ENCODE data around the gene LSM10.

The LSM10 gene

GRCh38 chr1:36349839-36350238 lies 47.9 kb downstream of the LSM10 start:
- no peak for DNase-seq

GRCh38 chr1:36349241-36349671 lies 48.5 kb downstream of the LSM10 start:
- DNase-seq = no peak

GRCh38 chr1:36346741-36347370 lies 50.9 kb downstream of the LSM10 start:
- no peak for DNase-seq

GRCh38 chr1:36345353-36345752 lies 52.4 kb downstream of the LSM10 start:
- DNase-seq = no peak

GRCh38 chr1:36344395-36344680 lies 53.4 kb downstream of the LSM10 start:
- no peak for DNase-seq

GRCh38 chr1:36343651-36344394 lies 53.9 kb downstream of the LSM10 start:
- no peak for DNase-seq
